HepG2 (cell line): ENCODE results near the gene UBE2M. TPM values are rescaled to one million over a fixed set of nuclear protein-coding genes. Genes with fewer than 3 reads are reported as not detected.

Experiments
- DMAP1 ChIP-seq: IDR thresholded peaks from 2 replicates; pipeline ENCODE4 v1.6.1; 2016
- ELF1 ChIP-seq: sonication (generic); formaldehyde crosslinking; IDR thresholded peaks from 2 replicates; pipeline ENCODE4 v1.4.0; 2020; ENCODE audit warnings: missing genetic modification reagents
- FIP1L1 ChIP-seq: fragments of 200-400 bp; formaldehyde crosslinking; IDR thresholded peaks from 2 replicates; pipeline ENCODE4 v1.6.1; 2018; ENCODE audit warnings: low read depth, mild to moderate bottlenecking, low read length, moderate library complexity, borderline replicate concordance; ENCODE audit not compliant: insufficient read depth
- FOSL2 ChIP-seq: sonication (generic); formaldehyde crosslinking; IDR thresholded peaks from 2 replicates; pipeline ENCODE4 v1.4.0; 2020; ENCODE audit warnings: missing genetic modification reagents
- GABPB1 ChIP-seq: IDR thresholded peaks from 2 replicates; pipeline ENCODE4 v1.6.1; 2016; ENCODE audit warnings: mild to moderate bottlenecking, missing genetic modification reagents, moderate library complexity, missing compliant biosample characterization
- GLI4 ChIP-seq: sonication (generic); formaldehyde crosslinking; IDR thresholded peaks from 2 replicates; pipeline ENCODE4 v1.5.1; 2020; ENCODE audit warnings: missing genetic modification reagents, mild to moderate bottlenecking, moderate library complexity, borderline replicate concordance
- HNRNPK ChIP-seq: fragments of 200-400 bp; formaldehyde crosslinking; IDR thresholded peaks from 2 replicates; pipeline ENCODE4 v1.6.1; 2018; ENCODE audit warnings: low read length, low read depth, moderate library complexity, mild to moderate bottlenecking; ENCODE audit not compliant: poor library complexity, severe bottlenecking
- KDM5A ChIP-seq: fragments of 200-600 bp; sonication (generic); IDR thresholded peaks from 2 replicates; pipeline ENCODE4 v1.7.0; 2018; ENCODE audit warnings: antibody characterized with exemption, mild to moderate bottlenecking, low read length, borderline replicate concordance
- KMT2A ChIP-seq: sonication (generic); formaldehyde crosslinking; IDR thresholded peaks from 2 replicates; pipeline ENCODE4 v1.4.0; 2020; ENCODE audit warnings: missing genetic modification reagents
- RAD21 ChIP-seq: fragments of 450-650 bp; formaldehyde crosslinking; IDR thresholded peaks from 2 replicates; pipeline ENCODE4 v1.5.0; 2020; ENCODE audit warnings: mild to moderate bottlenecking
- SRSF4 ChIP-seq: fragments of 200-400 bp; formaldehyde crosslinking; IDR thresholded peaks from one replicate; pipeline ENCODE4 v1.6.1; 2018; ENCODE audit warnings: mild to moderate bottlenecking, low read depth, low read length, moderate library complexity; ENCODE audit not compliant: poor library complexity, severe bottlenecking
- ZBTB49 ChIP-seq: sonication (generic); formaldehyde crosslinking; IDR thresholded peaks from 2 replicates; pipeline ENCODE4 v1.4.0; 2020; ENCODE audit warnings: missing genetic modification reagents, borderline replicate concordance
- ZMYM2 ChIP-seq: sonication (generic); formaldehyde crosslinking; IDR thresholded peaks from 2 replicates; pipeline ENCODE4 v1.8.0; 2022; ENCODE audit warnings: mild to moderate bottlenecking, missing genetic modification reagents
- ZNF17 ChIP-seq: sonication (generic); formaldehyde crosslinking; IDR thresholded peaks from 2 replicates; pipeline ENCODE4 v1.5.0; 2020; ENCODE audit warnings: mild to moderate bottlenecking, missing genetic modification reagents
- ZNF180 ChIP-seq: sonication (generic); formaldehyde crosslinking; IDR thresholded peaks from 2 replicates; pipeline ENCODE4 v1.4.0; 2020; ENCODE audit warnings: low read depth, missing genetic modification reagents, borderline replicate concordance
- ZNF720 ChIP-seq: sonication (generic); formaldehyde crosslinking; IDR thresholded peaks from 2 replicates; pipeline ENCODE4 v1.4.0; 2020; ENCODE audit warnings: missing genetic modification reagents
- ZNF891 ChIP-seq: sonication (generic); formaldehyde crosslinking; IDR thresholded peaks from 2 replicates; pipeline ENCODE4 v1.5.0; 2020; ENCODE audit warnings: mild to moderate bottlenecking, missing genetic modification reagents
- ZSCAN30 ChIP-seq: sonication (generic); formaldehyde crosslinking; IDR thresholded peaks from 2 replicates; pipeline ENCODE4 v1.5.0; 2020; ENCODE audit warnings: mild to moderate bottlenecking, missing genetic modification reagents
- polyA plus RNA-seq, 8 experiments: library from polyadenylated mRNA; depleted of rRNA in 3 of 8; stranded (reverse) in 7 of 8; unstranded in 1 of 8; fragments of >200 nt; fragmentation: Illumina TruSeq in 4 of 8; extraction: Trizol in 4 of 8; gene quantifications; 2 replicates each; pipeline versions ENCODE4 v1.2.1 to v1.2.3, GENCODE V29; 2011 to 2016; ENCODE audit warnings: low read depth in 4 of 8, missing spikeins in 1 of 8, mixed read lengths in 1 of 8; ENCODE audit not compliant: insufficient read depth in 1 of 8
- total RNA-seq, 5 experiments: library from RNA; depleted of rRNA; stranded (reverse); fragments of >200 nt; fragmentation: Illumina TruSeq; extraction: Trizol; gene quantifications; 2 replicates each; pipeline ENCODE4 v1.2.3, GENCODE V29; 2016; ENCODE audit warnings: low read depth in 1 of 5
- TF ChIP-seq, protein P1 (sequence below): sonication (generic); formaldehyde crosslinking; IDR thresholded peaks from 2 replicates; pipeline ENCODE4 v1.5.1; 2020; ENCODE audit warnings: missing genetic modification reagents, mild to moderate bottlenecking, borderline replicate concordance
- TF ChIP-seq, protein P2 (sequence below): sonication (generic); formaldehyde crosslinking; IDR thresholded peaks from 2 replicates; pipeline ENCODE4 v1.4.0; 2020; ENCODE audit warnings: missing genetic modification reagents

UBE2M gene
- total and polyA plus RNA-seq, 2 of the 13 experiments (the other 11 are each of a cell fraction or from before 2014, with no cell fraction given), result 36.2 to 50.3 TPM

DNA sequence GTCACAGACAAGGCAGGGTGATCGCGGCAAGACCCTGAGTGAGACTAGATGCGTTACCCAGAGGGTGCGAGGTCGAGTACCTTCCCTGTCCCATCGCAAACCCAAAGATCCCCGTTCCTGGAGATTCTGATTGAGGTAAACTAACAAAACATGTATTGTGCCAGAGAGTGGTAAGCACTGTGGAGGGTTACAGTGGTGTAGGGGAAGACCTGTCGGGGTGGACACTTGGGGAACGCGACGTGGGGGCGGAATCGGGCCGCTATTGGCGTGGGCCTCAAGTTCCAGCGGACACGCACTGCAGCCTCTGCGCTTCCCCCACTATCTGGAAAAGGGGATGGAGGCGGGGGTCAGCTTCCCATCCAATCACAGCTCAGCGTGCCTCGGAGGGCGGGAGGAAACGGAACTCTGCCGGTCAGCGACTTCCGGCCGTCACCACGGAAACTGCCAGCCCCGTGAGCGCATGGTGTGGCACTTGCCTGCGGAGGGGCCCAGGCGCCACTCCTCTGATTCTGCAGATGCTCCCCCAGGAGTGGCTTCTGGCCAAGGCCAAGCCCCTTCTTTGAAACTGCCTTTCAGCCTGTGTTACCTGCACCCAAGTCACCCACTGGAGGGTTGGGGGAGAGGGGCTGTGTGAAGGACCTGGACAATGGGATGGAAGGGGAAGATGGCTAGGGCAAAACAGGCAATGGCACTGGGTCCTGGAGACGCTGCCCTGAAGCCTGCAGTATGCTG is 1.0 kb upstream of the UBE2M start (continued):
- TF ChIP-seq DMAP1 (CRISPR knock-in tag), result peak; percentile 65
- 0 out of 2 replicates have a peak, but pooled peaks have one; percentile 10 for TF ChIP-seq GLI4
- TF ChIP-seq ZNF17 (CRISPR knock-in tag), result no peak
- TF ChIP-seq ZBTB49 (CRISPR knock-in tag), result no peak
- peak; percentile 75 for TF ChIP-seq ZNF891
- TF ChIP-seq, protein P1, sequence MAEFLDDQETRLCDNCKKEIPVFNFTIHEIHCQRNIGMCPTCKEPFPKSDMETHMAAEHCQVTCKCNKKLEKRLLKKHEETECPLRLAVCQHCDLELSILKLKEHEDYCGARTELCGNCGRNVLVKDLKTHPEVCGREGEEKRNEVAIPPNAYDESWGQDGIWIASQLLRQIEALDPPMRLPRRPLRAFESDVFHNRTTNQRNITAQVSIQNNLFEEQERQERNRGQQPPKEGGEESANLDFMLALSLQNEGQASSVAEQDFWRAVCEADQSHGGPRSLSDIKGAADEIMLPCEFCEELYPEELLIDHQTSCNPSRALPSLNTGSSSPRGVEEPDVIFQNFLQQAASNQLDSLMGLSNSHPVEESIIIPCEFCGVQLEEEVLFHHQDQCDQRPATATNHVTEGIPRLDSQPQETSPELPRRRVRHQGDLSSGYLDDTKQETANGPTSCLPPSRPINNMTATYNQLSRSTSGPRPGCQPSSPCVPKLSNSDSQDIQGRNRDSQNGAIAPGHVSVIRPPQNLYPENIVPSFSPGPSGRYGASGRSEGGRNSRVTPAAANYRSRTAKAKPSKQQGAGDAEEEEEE (CRISPR knock-in tag), result no peak
- peak; percentile 31; the same call in 1 of the 2 replicates for TF ChIP-seq RAD21
- TF ChIP-seq ELF1 (CRISPR knock-in tag), result peak; percentile 78
- TF ChIP-seq HNRNPK, result no peak
- no peak for TF ChIP-seq ZNF180 (CRISPR knock-in tag)
- 0 out of 2 replicates have a peak, but pooled peaks have one; percentile 18 for TF ChIP-seq ZMYM2 (CRISPR knock-in tag)
- peak; percentile 83 for TF ChIP-seq KDM5A
- TF ChIP-seq ZSCAN30 (CRISPR knock-in tag), result peak; percentile 66; the same call in 1 of the 2 replicates
- TF ChIP-seq FIP1L1, result no peak
- peak; percentile 89 for TF ChIP-seq GABPB1
- TF ChIP-seq ZNF720, result no peak
- no peak; the same call in 1 of the 2 replicates for TF ChIP-seq KMT2A (CRISPR knock-in tag)
- TF ChIP-seq FOSL2 (CRISPR knock-in tag), result no peak
- no peak for TF ChIP-seq SRSF4
- TF ChIP-seq, protein P2, sequence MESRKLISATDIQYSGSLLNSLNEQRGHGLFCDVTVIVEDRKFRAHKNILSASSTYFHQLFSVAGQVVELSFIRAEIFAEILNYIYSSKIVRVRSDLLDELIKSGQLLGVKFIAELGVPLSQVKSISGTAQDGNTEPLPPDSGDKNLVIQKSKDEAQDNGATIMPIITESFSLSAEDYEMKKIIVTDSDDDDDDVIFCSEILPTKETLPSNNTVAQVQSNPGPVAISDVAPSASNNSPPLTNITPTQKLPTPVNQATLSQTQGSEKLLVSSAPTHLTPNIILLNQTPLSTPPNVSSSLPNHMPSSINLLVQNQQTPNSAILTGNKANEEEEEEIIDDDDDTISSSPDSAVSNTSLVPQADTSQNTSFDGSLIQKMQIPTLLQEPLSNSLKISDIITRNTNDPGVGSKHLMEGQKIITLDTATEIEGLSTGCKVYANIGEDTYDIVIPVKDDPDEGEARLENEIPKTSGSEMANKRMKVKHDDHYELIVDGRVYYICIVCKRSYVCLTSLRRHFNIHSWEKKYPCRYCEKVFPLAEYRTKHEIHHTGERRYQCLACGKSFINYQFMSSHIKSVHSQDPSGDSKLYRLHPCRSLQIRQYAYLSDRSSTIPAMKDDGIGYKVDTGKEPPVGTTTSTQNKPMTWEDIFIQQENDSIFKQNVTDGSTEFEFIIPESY, result no peak
